Stimulated activated CD8-positive, alpha-beta memory T cell treated with anti-CD3 and anti-CD28 coated beads, Interleukin-12 subunit alpha, Interleukin-12 subunit beta, amount 100 ng/mL, for 1 hour (primary cell): ENCODE results near the gene SPATA6L.

ENCODE experiments used
- DNase-seq: peaks from one replicate; pipeline ENCODE4 v3.0.0-alpha.2; 2020; ENCODE audit warnings: low read depth

The SPATA6L gene

GRCh38 chr9:4666042-4666699 lies at the start of gene SPATA6L:
Gene SPATA6L, minus strand, starts transcription at chr9:4666480. Its CDS starts 230 bp downstream, at chr9:4666250.
- DNase-seq, result no peak

- DNase-seq, result no peak
Measured at GRCh38 chr9:4714266-4715016, 48.2 kb upstream of the SPATA6L start.

- DNase-seq, result no peak
Measured at GRCh38 chr9:4713849-4714248, 47.6 kb upstream of the SPATA6L start.

GRCh38 chr9:4709380-4709779 lies 43.1 kb upstream of the SPATA6L start:
- no peak for DNase-seq

GRCh38 chr9:4706971-4707622 lies 40.8 kb upstream of the SPATA6L start:
- DNase-seq, result no peak

GRCh38 chr9:4706021-4706420 lies 39.7 kb upstream of the SPATA6L start:
- DNase-seq, result no peak

GRCh38 chr9:4704129-4704528 lies 37.8 kb upstream of the SPATA6L start:
- DNase-seq, result no peak

GRCh38 chr9:4701526-4701925 lies 35.2 kb upstream of the SPATA6L start:
- no peak for DNase-seq

GRCh38 chr9:4700932-4701331 lies 34.7 kb upstream of the SPATA6L start:
- DNase-seq, result no peak

- no peak for DNase-seq
Measured at GRCh38 chr9:4700091-4700490, 33.8 kb upstream of the SPATA6L start.

- no peak for DNase-seq
Measured at GRCh38 chr9:4691795-4692194, 25.5 kb upstream of the SPATA6L start.

GRCh38 chr9:4690144-4690543 lies 23.9 kb upstream of the SPATA6L start:
- no peak for DNase-seq

GRCh38 chr9:4689687-4690104 lies 23.4 kb upstream of the SPATA6L start:
- no peak for DNase-seq

GRCh38 chr9:4689021-4689420 lies 22.7 kb upstream of the SPATA6L start:
- no peak for DNase-seq

GRCh38 chr9:4686584-4686983 lies 20.3 kb upstream of the SPATA6L start:
- DNase-seq, result no peak

GRCh38 chr9:4686112-4686511 lies 19.8 kb upstream of the SPATA6L start:
- DNase-seq, result no peak

GRCh38 chr9:4684820-4685219 lies 18.5 kb upstream of the SPATA6L start:
- DNase-seq, result no peak

GRCh38 chr9:4680750-4681149 lies 14.5 kb upstream of the SPATA6L start:
- DNase-seq, result no peak

- no peak for DNase-seq
Measured at GRCh38 chr9:4680173-4680525, 13.9 kb upstream of the SPATA6L start.

- DNase-seq, result peak; percentile 98
Measured at GRCh38 chr9:4679268-4680172, 13.2 kb upstream of the SPATA6L start, which contains the start of gene CDC37L1. Gene CDC37L1, plus strand, starts transcription at chr9:4679569. Its CDS starts 199 bp downstream, at chr9:4679768.

- no peak for DNase-seq
Measured at GRCh38 chr9:4678679-4679267, 12.5 kb upstream of the SPATA6L start.

GRCh38 chr9:4677392-4677791 lies 11.1 kb upstream of the SPATA6L start:
- DNase-seq, result no peak
